ENCODE measurements around the gene HSPB7.
"Not testable (repeated sequence)": the region's sequence is repeated elsewhere in the genome, so short reads cannot be mapped to it uniquely, and the experiment has no call there.

The HSPB7 gene

GRCh38 chr1:16017461-16018303 is at the start of gene HSPB7:
HSPB7 (minus strand) TSS chr1:16018043; CDS start chr1:16017963, 80 bp downstream.
- DNase-seq = peak; percentile 93

- DNase-seq = no peak
Observed at GRCh38 chr1:16067127-16067768, 49.4 kb upstream of the HSPB7 start.

GRCh38 chr1:16066245-16066644 is 48.4 kb upstream of the HSPB7 start:
- DNase-seq = no peak

- DNase-seq = no peak
Observed at GRCh38 chr1:16065269-16065576, 47.4 kb upstream of the HSPB7 start.

- no peak for DNase-seq
Observed at GRCh38 chr1:16064536-16065268, 46.9 kb upstream of the HSPB7 start.

GRCh38 chr1:16063921-16064320 is 46.1 kb upstream of the HSPB7 start:
- DNase-seq = no peak

- DNase-seq = no peak
Observed at GRCh38 chr1:16063226-16063829, 45.5 kb upstream of the HSPB7 start.

- not testable (repeated sequence) for DNase-seq
Observed at GRCh38 chr1:16062687-16063075, 44.8 kb upstream of the HSPB7 start.

GRCh38 chr1:16061989-16062686 is 44.3 kb upstream of the HSPB7 start:
- not testable (repeated sequence) for DNase-seq

GRCh38 chr1:16061266-16061665 is 43.4 kb upstream of the HSPB7 start:
- DNase-seq = no peak

- not testable (repeated sequence) for DNase-seq
Observed at GRCh38 chr1:16058394-16059120, 40.7 kb upstream of the HSPB7 start.

- DNase-seq = not testable (repeated sequence)
Observed at GRCh38 chr1:16057314-16057915, 39.6 kb upstream of the HSPB7 start.

- not testable (repeated sequence) for DNase-seq
Observed at GRCh38 chr1:16056521-16056912, 38.7 kb upstream of the HSPB7 start.

- peak; percentile 89 for DNase-seq
Observed at GRCh38 chr1:16055613-16056520, 38.0 kb upstream of the HSPB7 start.

GRCh38 chr1:16054598-16055540 is 37.0 kb upstream of the HSPB7 start:
- no peak for DNase-seq

- DNase-seq = no peak
Observed at GRCh38 chr1:16053781-16054502, 36.1 kb upstream of the HSPB7 start.

GRCh38 chr1:16051949-16052348 is 34.1 kb upstream of the HSPB7 start:
- DNase-seq = not testable (repeated sequence)

- no peak for DNase-seq
Observed at GRCh38 chr1:16051039-16051438, 33.2 kb upstream of the HSPB7 start.

All from femur (tissue), 1 donor.